ENCODE results near the gene NMUR2. TPM values are rescaled to one million over a fixed set of nuclear protein-coding genes. Genes with fewer than 3 reads are reported as not detected.

Gene NMUR2
- total RNA-seq, 4 donors from 2014 or later, result not detected

DNA sequence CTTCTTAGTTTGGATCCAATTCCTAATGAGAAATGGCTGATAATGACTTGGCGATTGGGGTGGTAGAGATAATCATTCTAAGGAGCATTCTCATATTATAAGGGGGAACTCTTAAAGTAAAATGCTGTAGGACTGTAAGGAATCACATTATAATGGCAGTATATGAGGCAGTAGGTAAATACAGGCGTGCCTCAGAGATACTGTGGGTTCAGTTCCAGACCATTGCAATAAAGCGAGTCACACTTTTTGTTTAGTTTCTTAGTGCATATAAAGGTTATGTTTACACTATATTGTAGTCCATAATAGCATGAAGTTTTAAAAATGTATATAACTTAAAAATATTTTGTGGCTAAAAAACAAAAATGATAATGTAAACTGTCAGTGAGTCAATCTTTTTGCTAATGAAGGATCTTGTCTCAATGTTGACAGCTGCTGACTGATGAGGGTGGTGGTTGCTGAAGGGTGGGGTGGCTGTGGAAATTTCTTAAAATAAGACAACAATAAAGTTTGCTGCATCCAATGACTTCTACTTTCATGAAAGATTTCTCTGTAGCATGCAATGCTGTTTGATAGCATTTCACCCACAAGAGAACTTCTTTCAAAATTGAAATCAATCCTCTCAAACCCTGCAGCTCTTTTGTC, 15.8 kb downstream of the NMUR2 start:
- Histone ChIP-seq H3K36me3 (no peaks in the 10 kb centered on the region), H3K4me3 (no peak overlapping the region), H3K27ac (no peak overlapping the region), H3K9me3 (no peaks in the 10 kb centered on the region), H3K4me1 (no peaks in the 10 kb centered on the region), H3K27me3 (no peaks in the 10 kb centered on the region)
- intact Hi-C loops (cut with DNase I; ENCODE audit: low total_unique reads), result no loop called here
- TF ChIP-seq, protein P1, sequence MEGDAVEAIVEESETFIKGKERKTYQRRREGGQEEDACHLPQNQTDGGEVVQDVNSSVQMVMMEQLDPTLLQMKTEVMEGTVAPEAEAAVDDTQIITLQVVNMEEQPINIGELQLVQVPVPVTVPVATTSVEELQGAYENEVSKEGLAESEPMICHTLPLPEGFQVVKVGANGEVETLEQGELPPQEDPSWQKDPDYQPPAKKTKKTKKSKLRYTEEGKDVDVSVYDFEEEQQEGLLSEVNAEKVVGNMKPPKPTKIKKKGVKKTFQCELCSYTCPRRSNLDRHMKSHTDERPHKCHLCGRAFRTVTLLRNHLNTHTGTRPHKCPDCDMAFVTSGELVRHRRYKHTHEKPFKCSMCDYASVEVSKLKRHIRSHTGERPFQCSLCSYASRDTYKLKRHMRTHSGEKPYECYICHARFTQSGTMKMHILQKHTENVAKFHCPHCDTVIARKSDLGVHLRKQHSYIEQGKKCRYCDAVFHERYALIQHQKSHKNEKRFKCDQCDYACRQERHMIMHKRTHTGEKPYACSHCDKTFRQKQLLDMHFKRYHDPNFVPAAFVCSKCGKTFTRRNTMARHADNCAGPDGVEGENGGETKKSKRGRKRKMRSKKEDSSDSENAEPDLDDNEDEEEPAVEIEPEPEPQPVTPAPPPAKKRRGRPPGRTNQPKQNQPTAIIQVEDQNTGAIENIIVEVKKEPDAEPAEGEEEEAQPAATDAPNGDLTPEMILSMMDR (IDR thresholded peaks at IDR 0.05), result no peak
- TF ChIP-seq POLR2A (IDR thresholded peaks at IDR 0.05), result no peak
- DNase-seq, result no peak

- no peak overlapping the region for H3K4me3 ChIP-seq
- no peaks in the 10 kb centered on the region for H3K36me3 ChIP-seq
- H3K27me3 ChIP-seq, result no peaks in the 10 kb centered on the region
- H3K4me1 ChIP-seq, result no peaks in the 10 kb centered on the region
- DNase-seq, result no peak
- no peak overlapping the region for H3K27ac ChIP-seq
- intact Hi-C loops (cut with DNase I; ENCODE audit: low total_unique reads), result no loop called here
- TF ChIP-seq, protein P1 (IDR thresholded peaks at IDR 0.05), result no peak
- TF ChIP-seq POLR2A (IDR thresholded peaks at IDR 0.05), result no peak
- H3K9me3 ChIP-seq, result no peaks in the 10 kb centered on the region
These were observed 16.5 kb downstream of the NMUR2 start for GRCh38 chr5:152388610-152389009.

DNA sequence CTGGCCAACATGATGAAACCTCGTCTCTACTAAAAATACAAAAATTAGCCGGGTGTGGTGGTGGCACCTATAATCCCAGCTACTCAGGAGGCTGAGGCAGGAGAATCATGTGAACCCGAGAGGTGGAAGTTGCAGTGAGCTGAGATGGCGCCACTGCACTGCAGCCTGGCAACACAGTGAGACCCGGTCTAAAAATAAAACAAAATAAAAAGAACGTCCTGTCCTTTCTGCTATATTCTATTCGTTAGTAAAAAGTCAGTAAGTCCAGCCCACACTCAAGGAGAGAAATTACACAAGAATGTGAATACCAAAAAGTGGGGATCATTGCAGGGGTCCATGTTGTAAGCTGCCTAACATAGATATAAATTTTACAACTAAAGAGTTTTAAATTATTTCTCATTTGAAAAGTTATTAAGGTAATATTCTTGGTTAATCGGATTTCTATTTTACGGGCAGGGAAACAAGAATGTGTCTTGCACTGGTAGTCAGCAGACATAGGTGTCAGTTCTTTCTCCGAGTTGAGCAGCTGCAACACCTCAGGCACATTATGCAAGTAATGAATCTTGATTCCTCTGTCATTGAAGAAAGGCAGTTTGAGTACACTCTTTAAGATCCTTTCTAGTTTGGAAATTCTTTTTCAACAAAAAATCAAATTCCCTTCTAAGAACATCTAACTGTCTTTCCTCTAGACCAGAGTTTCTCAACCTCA, 24.5 kb downstream of the NMUR2 start:
- TF ChIP-seq, protein P1 (IDR thresholded peaks at IDR 0.05), result no peak
- intact Hi-C loops (cut with DNase I; ENCODE audit: low total_unique reads), result no loop called here
- Histone ChIP-seq H3K27me3 (no peaks in the 10 kb centered on the region), H3K4me1 (no peaks in the 10 kb centered on the region), H3K36me3 (no peaks in the 10 kb centered on the region), H3K4me3 (no peak overlapping the region), H3K9me3 (no peaks in the 10 kb centered on the region), H3K27ac (no peak overlapping the region)
- no peak for DNase-seq

DNA sequence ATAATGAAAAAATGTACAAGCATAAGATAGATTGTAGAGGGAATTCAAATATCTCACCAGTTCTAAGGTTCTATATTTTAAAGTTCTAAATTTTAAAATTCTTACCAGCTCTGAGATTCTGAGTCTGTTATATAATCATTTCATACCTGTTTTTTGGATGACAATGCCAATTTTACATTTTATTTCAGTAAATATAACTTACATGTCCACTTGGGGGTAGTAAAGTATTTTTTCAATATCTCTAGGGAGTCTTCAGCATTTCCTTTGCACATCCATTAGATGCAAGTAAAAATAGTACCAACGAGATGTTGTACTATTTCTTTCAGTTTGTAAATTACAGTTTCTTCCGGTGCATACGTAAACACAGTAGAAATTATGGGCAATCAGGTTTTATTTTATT, 25.7 kb downstream of the NMUR2 start:
- H3K36me3 ChIP-seq, result no peaks in the 10 kb centered on the region
- H3K27me3 ChIP-seq, result no peaks in the 10 kb centered on the region
- DNase-seq, result no peak
- no peaks in the 10 kb centered on the region for H3K4me1 ChIP-seq
- no peak overlapping the region for H3K27ac ChIP-seq
- H3K9me3 ChIP-seq, result no peaks in the 10 kb centered on the region
- intact Hi-C loops (cut with DNase I; ENCODE audit: low total_unique reads), result no loop called here
- TF ChIP-seq, protein P1 (IDR thresholded peaks at IDR 0.05), result no peak
- H3K4me3 ChIP-seq, result no peak overlapping the region

DNA sequence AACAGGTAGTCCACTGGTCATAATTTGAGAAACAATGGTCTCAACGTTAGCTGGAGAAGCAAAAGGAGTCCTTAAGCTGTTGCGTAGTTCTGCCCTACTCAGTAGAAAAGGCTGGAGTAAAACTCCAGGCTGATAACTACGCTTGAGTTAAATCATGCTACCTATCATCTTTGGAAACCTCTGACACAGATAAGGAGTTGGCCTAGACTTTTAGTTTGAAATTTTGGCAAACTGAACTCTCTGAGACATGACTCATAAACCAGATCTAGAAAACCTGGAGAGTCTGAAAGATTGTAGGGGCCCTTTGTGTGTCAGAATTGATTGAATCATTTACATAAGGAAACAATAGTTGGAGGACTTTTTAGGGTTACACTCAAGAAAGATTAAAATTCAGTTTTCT, 26.3 kb downstream of the NMUR2 start:
- intact Hi-C loops (cut with DNase I; ENCODE audit: low total_unique reads), result no loop called here
- TF ChIP-seq POLR2A (IDR thresholded peaks at IDR 0.05), result no peak
- Histone ChIP-seq H3K27me3 (no peaks in the 10 kb centered on the region), H3K4me3 (no peak overlapping the region), H3K27ac (no peak overlapping the region), H3K4me1 (no peaks in the 10 kb centered on the region), H3K9me3 (no peaks in the 10 kb centered on the region), H3K36me3 (no peaks in the 10 kb centered on the region)
- DNase-seq, result no peak
